Measurements from ENCODE around the gene ANKS1B. TPM values are rescaled to one million over a fixed set of nuclear protein-coding genes. Genes with fewer than 3 reads are reported as not detected.
A peak's percentile ranks its signal among the peaks of the same experiment; 100 is the strongest.

Gene ANKS1B
- total and polyA plus RNA-seq, 4 donors: 0.03 to 3.4 (median 0.53) TPM

DNA sequence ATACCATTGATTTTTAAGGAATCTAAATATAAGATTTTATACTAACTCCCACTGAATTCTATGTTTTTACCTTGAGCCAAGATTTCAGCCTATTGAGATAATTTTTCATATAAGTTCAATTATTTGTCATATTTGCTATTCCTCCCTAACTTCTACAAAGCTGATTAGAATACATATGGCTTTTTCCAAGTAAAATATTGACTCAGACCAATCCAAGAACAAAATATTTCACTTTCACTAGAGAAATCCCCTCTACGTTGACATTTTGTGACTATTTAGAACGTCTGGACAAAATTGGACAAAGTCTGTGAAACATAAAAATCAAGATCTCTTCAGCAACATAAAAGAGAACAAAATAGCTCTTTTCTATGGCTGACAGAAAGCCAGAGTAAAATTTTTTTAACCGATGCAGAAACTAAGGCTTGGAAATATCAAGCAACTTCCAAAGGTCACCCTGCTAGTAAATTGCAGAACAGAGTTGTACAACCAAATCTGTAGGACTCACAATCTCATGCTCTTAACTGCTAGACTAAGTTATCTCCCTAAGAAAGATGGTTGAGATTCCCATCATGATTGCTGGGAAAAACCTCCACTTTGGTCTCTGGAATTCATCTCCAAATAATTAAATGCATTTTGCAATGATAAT is 219.1 kb downstream of the ANKS1B start:
- peak overlapping the region in 2 of 3 donors; percentile 15 to 28 for H3K4me3 ChIP-seq (ENCODE audit: low read depth in 1 of 3, low read length in 3 of 3)
- 35% methylated on average over 3 of the region's 3 CpGs for WGBS
- TF ChIP-seq, protein P1, sequence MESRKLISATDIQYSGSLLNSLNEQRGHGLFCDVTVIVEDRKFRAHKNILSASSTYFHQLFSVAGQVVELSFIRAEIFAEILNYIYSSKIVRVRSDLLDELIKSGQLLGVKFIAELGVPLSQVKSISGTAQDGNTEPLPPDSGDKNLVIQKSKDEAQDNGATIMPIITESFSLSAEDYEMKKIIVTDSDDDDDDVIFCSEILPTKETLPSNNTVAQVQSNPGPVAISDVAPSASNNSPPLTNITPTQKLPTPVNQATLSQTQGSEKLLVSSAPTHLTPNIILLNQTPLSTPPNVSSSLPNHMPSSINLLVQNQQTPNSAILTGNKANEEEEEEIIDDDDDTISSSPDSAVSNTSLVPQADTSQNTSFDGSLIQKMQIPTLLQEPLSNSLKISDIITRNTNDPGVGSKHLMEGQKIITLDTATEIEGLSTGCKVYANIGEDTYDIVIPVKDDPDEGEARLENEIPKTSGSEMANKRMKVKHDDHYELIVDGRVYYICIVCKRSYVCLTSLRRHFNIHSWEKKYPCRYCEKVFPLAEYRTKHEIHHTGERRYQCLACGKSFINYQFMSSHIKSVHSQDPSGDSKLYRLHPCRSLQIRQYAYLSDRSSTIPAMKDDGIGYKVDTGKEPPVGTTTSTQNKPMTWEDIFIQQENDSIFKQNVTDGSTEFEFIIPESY (IDR thresholded peaks at IDR 0.05): no peak
- peak; percentile 46 for TF ChIP-seq YY1 (IDR thresholded peaks at IDR 0.05)
- TF ChIP-seq HNF4A (conservative IDR thresholded peaks at IDR 0.05): peak; percentile 47 to 52
- no peaks in the 10 kb centered on the region for H3K27me3 ChIP-seq (ENCODE audit: control insufficient read depth in 4 of 4, insufficient read depth in 4 of 4, low read length in 3 of 4)
- H3K27ac ChIP-seq (ENCODE audit: low read depth in 1 of 2, low read length in 2 of 2): peak overlapping the region in 1 of 2 donors; percentile 2
- H3K9ac ChIP-seq (ENCODE audit: low read depth in 1 of 2, low read length in 2 of 2): peak overlapping the region in 1 of 2 donors; percentile 58
- H3K4me1 ChIP-seq (ENCODE audit: control insufficient read depth in 4 of 4, insufficient read depth in 4 of 4, low read length in 3 of 4): peaks cover 0 to 18% (median 7%) of the 10 kb centered on the region in 4 donors
- H3K9me3 ChIP-seq (ENCODE audit: control insufficient read depth in 4 of 4, low read length in 3 of 4): no peaks in the 10 kb centered on the region
- DNase-seq (ENCODE audit: low spot score): no peak
- no peaks in the 10 kb centered on the region for H3K36me3 ChIP-seq (ENCODE audit: control insufficient read depth in 4 of 4, insufficient read depth in 3 of 4, low read depth in 1 of 4, low read length in 3 of 4)

DNA sequence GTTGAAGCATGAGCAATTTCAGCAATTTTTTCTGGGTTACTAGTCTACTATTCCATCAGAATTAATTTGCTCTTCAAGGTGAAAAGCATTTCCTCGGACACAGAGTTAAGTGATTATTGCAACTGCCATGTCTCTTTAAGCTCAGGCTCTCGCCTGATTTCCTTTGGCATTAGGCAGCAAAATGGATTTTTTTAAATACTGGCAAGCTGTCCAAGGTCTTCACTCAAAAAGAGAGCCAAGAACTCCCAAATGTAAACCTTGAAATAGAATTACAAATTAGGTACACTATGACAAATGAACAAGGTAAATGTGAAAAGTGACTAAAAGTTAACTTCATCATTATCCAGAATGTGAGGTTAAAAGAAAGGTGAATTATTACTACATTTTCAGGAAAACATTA is 225.3 kb downstream of the ANKS1B start:
- WGBS: 25% methylated on average over 2 of the region's 2 CpGs
- Histone ChIP-seq H3K9me3 (ENCODE audit: control insufficient read depth in 4 of 4, low read length in 3 of 4) (peaks cover 0 to 1% (median 0%) of the 10 kb centered on the region in 4 donors), H3K27ac (ENCODE audit: low read depth in 1 of 2, low read length in 2 of 2) (peak overlapping the region; percentile 61 to 67), H3K36me3 (ENCODE audit: control insufficient read depth in 4 of 4, insufficient read depth in 3 of 4, low read depth in 1 of 4, low read length in 3 of 4) (no peaks in the 10 kb centered on the region), H3K4me3 (ENCODE audit: low read depth in 1 of 3, low read length in 3 of 3) (peak overlapping the region in 1 of 3 donors; percentile 32), H3K27me3 (ENCODE audit: control insufficient read depth in 4 of 4, insufficient read depth in 4 of 4, low read length in 3 of 4) (no peaks in the 10 kb centered on the region), H3K9ac (ENCODE audit: low read depth in 1 of 2, low read length in 2 of 2) (no peak overlapping the region), H3K4me1 (ENCODE audit: control insufficient read depth in 4 of 4, insufficient read depth in 4 of 4, low read length in 3 of 4) (peaks cover 0 to 14% (median 7%) of the 10 kb centered on the region in 4 donors)
- no peak for DNase-seq (ENCODE audit: low spot score)
- TF ChIP-seq FOXA2 (IDR thresholded peaks at IDR 0.05) (peak; percentile 59), GABPA (IDR thresholded peaks at IDR 0.05 in 1 of 2, conservative IDR thresholded peaks at IDR 0.05 in 1 of 2) (no peak), YY1 (IDR thresholded peaks at IDR 0.05) (peak; percentile 34), RAD21 (IDR thresholded peaks at IDR 0.05) (peak in 1 of 2 donors; percentile 30), JUND (IDR thresholded peaks at IDR 0.05) (peak in 1 of 2 donors; percentile 41), RXRA (IDR thresholded peaks at IDR 0.05) (peak in 1 of 2 donors; percentile 43), FOXA1 (IDR thresholded peaks at IDR 0.05) (peak; percentile 42), HNF4G (IDR thresholded peaks at IDR 0.05) (no peak), SP1 (IDR thresholded peaks at IDR 0.05) (no peak), NR2F2 (IDR thresholded peaks at IDR 0.05) (no peak), HNF4A (conservative IDR thresholded peaks at IDR 0.05) (peak in 1 of 2 donors; percentile 51)
- TF ChIP-seq, protein P1 (IDR thresholded peaks at IDR 0.05): peak; percentile 19
- TF ChIP-seq, protein P2, sequence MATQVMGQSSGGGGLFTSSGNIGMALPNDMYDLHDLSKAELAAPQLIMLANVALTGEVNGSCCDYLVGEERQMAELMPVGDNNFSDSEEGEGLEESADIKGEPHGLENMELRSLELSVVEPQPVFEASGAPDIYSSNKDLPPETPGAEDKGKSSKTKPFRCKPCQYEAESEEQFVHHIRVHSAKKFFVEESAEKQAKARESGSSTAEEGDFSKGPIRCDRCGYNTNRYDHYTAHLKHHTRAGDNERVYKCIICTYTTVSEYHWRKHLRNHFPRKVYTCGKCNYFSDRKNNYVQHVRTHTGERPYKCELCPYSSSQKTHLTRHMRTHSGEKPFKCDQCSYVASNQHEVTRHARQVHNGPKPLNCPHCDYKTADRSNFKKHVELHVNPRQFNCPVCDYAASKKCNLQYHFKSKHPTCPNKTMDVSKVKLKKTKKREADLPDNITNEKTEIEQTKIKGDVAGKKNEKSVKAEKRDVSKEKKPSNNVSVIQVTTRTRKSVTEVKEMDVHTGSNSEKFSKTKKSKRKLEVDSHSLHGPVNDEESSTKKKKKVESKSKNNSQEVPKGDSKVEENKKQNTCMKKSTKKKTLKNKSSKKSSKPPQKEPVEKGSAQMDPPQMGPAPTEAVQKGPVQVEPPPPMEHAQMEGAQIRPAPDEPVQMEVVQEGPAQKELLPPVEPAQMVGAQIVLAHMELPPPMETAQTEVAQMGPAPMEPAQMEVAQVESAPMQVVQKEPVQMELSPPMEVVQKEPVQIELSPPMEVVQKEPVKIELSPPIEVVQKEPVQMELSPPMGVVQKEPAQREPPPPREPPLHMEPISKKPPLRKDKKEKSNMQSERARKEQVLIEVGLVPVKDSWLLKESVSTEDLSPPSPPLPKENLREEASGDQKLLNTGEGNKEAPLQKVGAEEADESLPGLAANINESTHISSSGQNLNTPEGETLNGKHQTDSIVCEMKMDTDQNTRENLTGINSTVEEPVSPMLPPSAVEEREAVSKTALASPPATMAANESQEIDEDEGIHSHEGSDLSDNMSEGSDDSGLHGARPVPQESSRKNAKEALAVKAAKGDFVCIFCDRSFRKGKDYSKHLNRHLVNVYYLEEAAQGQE (IDR thresholded peaks at IDR 0.05): no peak
- TF ChIP-seq, protein P3, sequence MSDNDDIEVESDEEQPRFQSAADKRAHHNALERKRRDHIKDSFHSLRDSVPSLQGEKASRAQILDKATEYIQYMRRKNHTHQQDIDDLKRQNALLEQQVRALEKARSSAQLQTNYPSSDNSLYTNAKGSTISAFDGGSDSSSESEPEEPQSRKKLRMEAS (IDR thresholded peaks at IDR 0.05): no peak
- TF ChIP-seq, protein P4, sequence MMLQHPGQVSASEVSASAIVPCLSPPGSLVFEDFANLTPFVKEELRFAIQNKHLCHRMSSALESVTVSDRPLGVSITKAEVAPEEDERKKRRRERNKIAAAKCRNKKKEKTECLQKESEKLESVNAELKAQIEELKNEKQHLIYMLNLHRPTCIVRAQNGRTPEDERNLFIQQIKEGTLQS (IDR thresholded peaks at IDR 0.05): no peak
